ENCODE results near the gene TAC1. TPM values are rescaled to one million over a fixed set of nuclear protein-coding genes. Genes with fewer than 3 reads are reported as not detected.
"Not testable (repeated sequence)": the region's sequence is repeated elsewhere in the genome, so short reads cannot be mapped to it uniquely, and the experiment has no call there.

The TAC1 gene
- total RNA-seq, 2 experiments from 2014 or later = not detected

GRCh38 chr7:97757824-97758223 is 25.9 kb downstream of the TAC1 start:
- no peaks in the 10 kb centered on the region for H3K27me3 Mint-ChIP-seq
- ChIA-PET CTCF (no interaction called here), POLR2A (no interaction called here)
- no peaks in the 10 kb centered on the region for H3K4me1 Mint-ChIP-seq
- no peak for DNase-seq
- no peaks in the 10 kb centered on the region for H3K36me3 Mint-ChIP-seq (ENCODE audit: low read depth)
- H3K4me3 Mint-ChIP-seq = no peak overlapping the region
- no peaks in the 10 kb centered on the region for H3K9me3 Mint-ChIP-seq
- H3K27ac Mint-ChIP-seq = no peak overlapping the region

GRCh38 chr7:97770850-97771249 is 39.0 kb downstream of the TAC1 start:
- CTCF ChIA-PET = no interaction called here
- Mint-ChIP-seq H3K27ac (no peak overlapping the region), H3K27me3 (no peaks in the 10 kb centered on the region), H3K4me1 (no peaks in the 10 kb centered on the region), H3K9me3 (no peaks in the 10 kb centered on the region), H3K4me3 (no peak overlapping the region), H3K36me3 (ENCODE audit: low read depth) (no peaks in the 10 kb centered on the region)
- no peak for DNase-seq
- POLR2A ChIA-PET = no interaction called here

- Mint-ChIP-seq H3K36me3 (ENCODE audit: low read depth) (no peaks in the 10 kb centered on the region), H3K27ac (no peak overlapping the region)
- POLR2A ChIA-PET = no interaction called here
Measured at GRCh38 chr7:97771576-97771975, 39.7 kb downstream of the TAC1 start.

GRCh38 chr7:97772045-97772901 is 40.4 kb downstream of the TAC1 start:
- DNase-seq = no peak
- CTCF ChIA-PET = no interaction called here
- Mint-ChIP-seq H3K27ac (no peak overlapping the region), H3K4me1 (no peaks in the 10 kb centered on the region), H3K27me3 (no peaks in the 10 kb centered on the region), H3K9me3 (no peaks in the 10 kb centered on the region), H3K4me3 (no peak overlapping the region), H3K36me3 (ENCODE audit: low read depth) (no peaks in the 10 kb centered on the region)
- POLR2A ChIA-PET = no interaction called here

More at GRCh38 chr7:97771576-97771975, 39.7 kb downstream of the TAC1 start:
- Mint-ChIP-seq H3K27me3 (no peaks in the 10 kb centered on the region), H3K9me3 (no peaks in the 10 kb centered on the region), H3K4me3 (no peak overlapping the region), H3K4me1 (no peaks in the 10 kb centered on the region)
- CTCF ChIA-PET = no interaction called here
- no peak for DNase-seq

GRCh38 chr7:97786398-97786797 is 54.5 kb downstream of the TAC1 start:
- CTCF ChIA-PET, H3K4me3 Mint-ChIP-seq: not testable (repeated sequence)

More at GRCh38 chr7:97786398-97786797, 54.5 kb downstream of the TAC1 start:
- H3K27ac Mint-ChIP-seq; H3K4me1 Mint-ChIP-seq; H3K27me3 Mint-ChIP-seq; POLR2A ChIA-PET; H3K9me3 Mint-ChIP-seq; H3K36me3 Mint-ChIP-seq (ENCODE audit: low read depth); DNase-seq: not testable (repeated sequence)

Other genes starting within 250 kb of the TAC1 start
- gene ASNS, start 140.3 kb downstream of the TAC1 start, total RNA-seq = 10 to 100 TPM; 86.7 to 95.5 TPM

All from activated CD4-positive, alpha-beta memory T cell treated with anti-CD3 and anti-CD28 coated beads, Interleukin-2, amount 10 ng/mL, durations not matched to agents 7 days and 5 days (primary cell).